Endothelial cell of umbilical vein (primary cell): ENCODE results near the gene C1QTNF2.

ENCODE experiments used
- EZH2 ChIP-seq: IDR thresholded peaks from 2 replicates; pipeline ENCODE4 v1.6.1; 2012; ENCODE audit warnings: borderline replicate concordance, low read depth, mild to moderate bottlenecking, moderate library complexity, low read length, inconsistent platforms; ENCODE audit not compliant: severe bottlenecking
- FOS ChIP-seq: IDR thresholded peaks from 2 replicates; pipeline ENCODE4 v1.6.1; 2011; ENCODE audit warnings: mild to moderate bottlenecking, low read length, moderate library complexity, borderline replicate concordance; ENCODE audit not compliant: insufficient read depth
- JUN ChIP-seq: IDR thresholded peaks from 2 replicates; pipeline ENCODE4 v1.6.1; 2011; ENCODE audit warnings: borderline replicate concordance, low read depth; ENCODE audit not compliant: insufficient read length, insufficient read depth
- MYC ChIP-seq: IDR thresholded peaks from one replicate; pipeline ENCODE4 v1.6.1; 2011; ENCODE audit warnings: mild to moderate bottlenecking, low read depth, low read length
- POLR2A ChIP-seq: IDR thresholded peaks from 2 replicates; pipeline ENCODE4 v1.6.1; 2012; ENCODE audit warnings: low read depth, mild to moderate bottlenecking, control low read depth, low read length
- POLR2AphosphoS5 ChIP-seq: IDR thresholded peaks from 2 replicates; pipeline ENCODE4 v1.6.1; 2012; ENCODE audit warnings: low read depth, mild to moderate bottlenecking, control low read depth, low read length, moderate library complexity; ENCODE audit not compliant: insufficient read depth
- TF ChIP-seq, protein P1 (sequence below), 2 donors: IDR thresholded peaks; 1 replicate in 1 of 2; 2 replicates in 1 of 2; pipeline ENCODE4 v1.5.1; 2011; ENCODE audit warnings: low read length in 2 of 2, mild to moderate bottlenecking in 2 of 2, moderate library complexity in 2 of 2, control low read depth in 1 of 2, inconsistent platforms in 1 of 2, low read depth in 1 of 2; ENCODE audit not compliant: insufficient read depth in 1 of 2; ENCODE audit errors: extremely low read depth in 1 of 2

DNA sequence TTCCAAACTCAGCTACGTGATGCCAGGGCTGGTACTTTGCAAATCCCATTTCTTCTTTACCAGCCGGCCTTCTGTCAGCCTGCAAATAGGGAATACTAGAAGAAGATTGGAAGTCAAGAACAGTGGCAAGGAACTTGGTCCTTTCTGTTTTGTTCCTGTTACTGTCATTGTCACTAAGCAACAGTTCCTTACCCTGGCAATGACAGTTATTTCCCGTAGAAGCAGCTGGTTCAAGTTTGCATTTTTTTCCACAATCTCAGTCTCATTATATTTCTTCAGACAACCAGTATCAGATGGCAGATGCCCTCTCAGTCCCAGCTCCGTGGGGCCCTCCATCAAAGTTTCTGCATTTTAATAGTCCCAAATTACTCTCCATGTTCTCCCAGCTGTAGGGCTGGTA, 9.1 kb upstream of the C1QTNF2 start:
- TF ChIP-seq, protein P1, sequence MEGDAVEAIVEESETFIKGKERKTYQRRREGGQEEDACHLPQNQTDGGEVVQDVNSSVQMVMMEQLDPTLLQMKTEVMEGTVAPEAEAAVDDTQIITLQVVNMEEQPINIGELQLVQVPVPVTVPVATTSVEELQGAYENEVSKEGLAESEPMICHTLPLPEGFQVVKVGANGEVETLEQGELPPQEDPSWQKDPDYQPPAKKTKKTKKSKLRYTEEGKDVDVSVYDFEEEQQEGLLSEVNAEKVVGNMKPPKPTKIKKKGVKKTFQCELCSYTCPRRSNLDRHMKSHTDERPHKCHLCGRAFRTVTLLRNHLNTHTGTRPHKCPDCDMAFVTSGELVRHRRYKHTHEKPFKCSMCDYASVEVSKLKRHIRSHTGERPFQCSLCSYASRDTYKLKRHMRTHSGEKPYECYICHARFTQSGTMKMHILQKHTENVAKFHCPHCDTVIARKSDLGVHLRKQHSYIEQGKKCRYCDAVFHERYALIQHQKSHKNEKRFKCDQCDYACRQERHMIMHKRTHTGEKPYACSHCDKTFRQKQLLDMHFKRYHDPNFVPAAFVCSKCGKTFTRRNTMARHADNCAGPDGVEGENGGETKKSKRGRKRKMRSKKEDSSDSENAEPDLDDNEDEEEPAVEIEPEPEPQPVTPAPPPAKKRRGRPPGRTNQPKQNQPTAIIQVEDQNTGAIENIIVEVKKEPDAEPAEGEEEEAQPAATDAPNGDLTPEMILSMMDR (IDR thresholded peaks at IDR 0.05; ENCODE audit: extremely low read depth in 1 of 2, insufficient read depth in 1 of 2, low read depth in 1 of 2, low read length in 2 of 2) = no peak
- TF ChIP-seq POLR2A (no peak), POLR2AphosphoS5 (no peak), MYC (no peak), JUN (no peak), EZH2 (no peak), FOS (no peak)
